ENCODE results near the gene NUDT21. TPM values are rescaled to one million over a fixed set of nuclear protein-coding genes. Genes with fewer than 3 reads are reported as not detected.

The NUDT21 gene
- polyA plus RNA-seq, 3 donors, result 33.0 to 65.0 (median 55.9) TPM

GRCh38 chr16:56413381-56413780 is 37.8 kb downstream of the NUDT21 start:
- Mint-ChIP-seq H3K9me3 (no peaks in the 10 kb centered on the region), H3K4me3 (no peak overlapping the region), H3K27ac (peak overlapping the region in 1 of 7 donors; percentile 56), H3K27me3 (ENCODE audit: low read depth in 3 of 3) (peaks cover 0 to 1% (median 1%) of the 10 kb centered on the region in 3 donors), H3K4me1 (peaks cover 30% of the 10 kb centered on the region), H3K36me3 (peaks cover 52 to 61% of the 10 kb centered on the region in 2 donors)
- DNase-seq, result no peak
- H3K4me1 ChIP-seq (ENCODE audit: control insufficient read depth in 1 of 2, insufficient read depth in 2 of 2, low read length in 2 of 2), result peaks cover 17 to 19% of the 10 kb centered on the region in 2 donors
- no peak overlapping the region for H2AFZ ChIP-seq (ENCODE audit: insufficient read depth, low read depth, low read length, poor library complexity, severe bottlenecking)
- peaks cover 27 to 59% of the 10 kb centered on the region in 2 donors for H3K36me3 ChIP-seq (replicated peaks in 1 of 2; ENCODE audit: control insufficient read depth in 1 of 2, insufficient read depth in 2 of 2, low read length in 2 of 2)
- H3K27ac ChIP-seq (ENCODE audit: low read depth in 1 of 2, low read length in 2 of 2), result no peak overlapping the region
- intact Hi-C loops (cut with micrococcal nuclease), result no loop called here
- H4K20me1 ChIP-seq (ENCODE audit: insufficient read depth, low read length), result peaks cover 94% of the 10 kb centered on the region
- peaks cover 59% of the 10 kb centered on the region for H3K79me2 ChIP-seq (ENCODE audit: insufficient read depth, low read length)
- no peak overlapping the region for H3K9ac ChIP-seq (ENCODE audit: insufficient read depth, low read length, poor library complexity, severe bottlenecking)
- no peak for TF ChIP-seq CTCF (IDR thresholded peaks at IDR 0.05)
- H3K4me3 ChIP-seq (replicated peaks in 1 of 3; ENCODE audit: low read depth in 2 of 3, low read length in 3 of 3), result no peak overlapping the region
- no peaks in the 10 kb centered on the region for H3K9me3 ChIP-seq (replicated peaks in 1 of 2; ENCODE audit: control insufficient read depth in 1 of 2, insufficient read depth in 1 of 2, low read length in 2 of 2)
- H3K27me3 ChIP-seq (ENCODE audit: control insufficient read depth in 2 of 2, insufficient read depth in 2 of 2, low read length in 2 of 2), result no peaks in the 10 kb centered on the region
- WGBS (ENCODE audit: insufficient coverage), result 62% methylated on average over 3 of the region's 5 CpGs
- no peak overlapping the region for H3K4me2 ChIP-seq (replicated peaks; ENCODE audit: extremely low read depth, low read length, poor library complexity, severe bottlenecking)

DNA sequence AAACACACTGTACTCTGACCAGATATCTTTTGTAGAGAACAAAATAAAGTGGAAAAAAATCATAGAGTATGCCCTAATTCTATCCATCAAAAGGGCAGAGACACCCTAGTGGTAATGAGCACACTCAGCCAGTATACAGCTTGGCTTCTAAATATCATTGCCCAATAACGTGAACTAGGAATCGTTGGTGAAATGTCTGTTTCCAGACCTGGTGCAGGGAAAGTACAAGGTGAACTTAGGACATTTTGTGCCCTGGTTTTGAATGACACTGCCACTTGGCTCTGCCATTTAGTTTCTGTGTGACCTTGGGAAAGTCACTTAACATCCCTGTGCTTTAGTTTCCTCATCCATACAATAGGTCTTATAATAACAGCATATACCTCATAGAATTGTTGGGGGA is 39.5 kb downstream of the NUDT21 start:
- peaks cover 0 to 1% (median 1%) of the 10 kb centered on the region in 3 donors for H3K27me3 Mint-ChIP-seq (ENCODE audit: low read depth in 3 of 3)
- no peaks in the 10 kb centered on the region for H3K27me3 ChIP-seq (ENCODE audit: control insufficient read depth in 2 of 2, insufficient read depth in 2 of 2, low read length in 2 of 2)
- no peaks in the 10 kb centered on the region for H3K9me3 Mint-ChIP-seq
- no peaks in the 10 kb centered on the region for H3K9me3 ChIP-seq (replicated peaks in 1 of 2; ENCODE audit: control insufficient read depth in 1 of 2, insufficient read depth in 1 of 2, low read length in 2 of 2)
- peaks cover 42% of the 10 kb centered on the region for H3K79me2 ChIP-seq (ENCODE audit: insufficient read depth, low read length)
- no peak overlapping the region for H3K27ac Mint-ChIP-seq
- H3K4me1 ChIP-seq (ENCODE audit: control insufficient read depth in 1 of 2, insufficient read depth in 2 of 2, low read length in 2 of 2), result peaks cover 15 to 19% of the 10 kb centered on the region in 2 donors
- intact Hi-C loops (cut with micrococcal nuclease), result no loop called here
- DNase-seq, result no peak
- no peak overlapping the region for H3K4me2 ChIP-seq (replicated peaks; ENCODE audit: extremely low read depth, low read length, poor library complexity, severe bottlenecking)
- peaks cover 40 to 72% of the 10 kb centered on the region in 2 donors for H3K36me3 ChIP-seq (replicated peaks in 1 of 2; ENCODE audit: control insufficient read depth in 1 of 2, insufficient read depth in 2 of 2, low read length in 2 of 2)
- peaks cover 60 to 72% of the 10 kb centered on the region in 2 donors for H3K36me3 Mint-ChIP-seq
- no peak overlapping the region for H2AFZ ChIP-seq (ENCODE audit: insufficient read depth, low read depth, low read length, poor library complexity, severe bottlenecking)
- no peak overlapping the region for H3K27ac ChIP-seq (ENCODE audit: low read depth in 1 of 2, low read length in 2 of 2)
- H3K4me3 Mint-ChIP-seq, result no peak overlapping the region
- H3K4me1 Mint-ChIP-seq, result peaks cover 29% of the 10 kb centered on the region
- H3K4me3 ChIP-seq (replicated peaks in 1 of 3; ENCODE audit: low read depth in 2 of 3, low read length in 3 of 3), result no peak overlapping the region
- H4K20me1 ChIP-seq (ENCODE audit: insufficient read depth, low read length), result peaks cover 84% of the 10 kb centered on the region
- 92% methylated on average over 2 of the region's 2 CpGs for WGBS (ENCODE audit: insufficient coverage)
- no peak overlapping the region for H3K9ac ChIP-seq (ENCODE audit: insufficient read depth, low read length, poor library complexity, severe bottlenecking)
- TF ChIP-seq CTCF (IDR thresholded peaks at IDR 0.05), result no peak
